ENCODE data around the gene RPL18A. TPM values are rescaled to one million over a fixed set of nuclear protein-coding genes. Genes with fewer than 3 reads are reported as not detected.

Gene RPL18A
- total RNA-seq, 4 donors from 2014 or later: 1,544 to 1,849 (median 1,738) TPM

DNA sequence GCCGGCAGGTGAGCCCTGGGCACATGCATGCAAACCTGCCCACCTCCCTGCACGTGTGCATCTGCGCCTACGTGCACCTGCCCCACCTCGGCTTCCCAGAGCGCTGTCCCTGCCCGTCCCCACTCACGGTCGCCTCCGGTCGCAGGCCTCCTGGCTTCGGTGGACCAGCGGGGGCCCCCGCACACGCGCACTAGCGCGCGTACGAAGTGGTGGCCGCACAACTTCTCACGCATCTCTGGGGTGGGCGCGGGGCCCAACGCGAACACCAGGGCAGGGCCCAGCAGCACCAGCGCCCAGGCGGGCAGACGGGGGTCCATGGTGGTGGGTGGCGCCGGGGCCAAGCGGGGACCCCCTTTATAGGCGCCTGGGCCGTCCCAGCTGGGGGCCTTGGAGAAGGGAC, 38.5 kb upstream of the RPL18A start, which contains the start of gene INSL3:
TSS of gene INSL3 (minus strand) at position 330 of the 400 bp plus-strand sequence. CDS start at position 317, 13 bp downstream.
- no peaks in the 10 kb centered on the region for H3K9me3 ChIP-seq
- no peak within 1 kb of the TSS for H3K4me3 ChIP-seq
- no peaks in the 10 kb centered on the region for H3K4me1 ChIP-seq
- H3K27me3 ChIP-seq: peaks cover 0 to 15% of the 10 kb centered on the region in 2 donors
- H3K27ac ChIP-seq: no peak within 1 kb of the TSS
- no peaks in the 10 kb centered on the region for H3K36me3 ChIP-seq
- TF ChIP-seq CTCF (IDR thresholded peaks at IDR 0.05) (no peak), POLR2A (IDR thresholded peaks at IDR 0.05) (no peak), EP300 (IDR thresholded peaks at IDR 0.05) (no peak)
- DNase-seq (ENCODE audit: low spot score in 2 of 2): no peak
- WGBS, 2 donors: 48 to 86% methylated on average over 33 to 34 of the region's 34 CpGs

GRCh38 chr19:17824339-17824738, 35.4 kb upstream of the RPL18A start:
- WGBS, 2 donors: 42 to 64% methylated on average over 8 of the region's 8 CpGs
- Histone ChIP-seq H3K4me3 (no peak overlapping the region), H3K9me3 (no peaks in the 10 kb centered on the region), H3K4me1 (no peaks in the 10 kb centered on the region), H3K27ac (no peak overlapping the region), H3K36me3 (no peaks in the 10 kb centered on the region), H3K27me3 (peaks cover 0 to 36% of the 10 kb centered on the region in 2 donors)
- no peak for DNase-seq (ENCODE audit: low spot score in 2 of 2)
- TF ChIP-seq CTCF (IDR thresholded peaks at IDR 0.05): no peak
- no peak for TF ChIP-seq POLR2A (IDR thresholded peaks at IDR 0.05)
- TF ChIP-seq EP300 (IDR thresholded peaks at IDR 0.05): no peak

DNA sequence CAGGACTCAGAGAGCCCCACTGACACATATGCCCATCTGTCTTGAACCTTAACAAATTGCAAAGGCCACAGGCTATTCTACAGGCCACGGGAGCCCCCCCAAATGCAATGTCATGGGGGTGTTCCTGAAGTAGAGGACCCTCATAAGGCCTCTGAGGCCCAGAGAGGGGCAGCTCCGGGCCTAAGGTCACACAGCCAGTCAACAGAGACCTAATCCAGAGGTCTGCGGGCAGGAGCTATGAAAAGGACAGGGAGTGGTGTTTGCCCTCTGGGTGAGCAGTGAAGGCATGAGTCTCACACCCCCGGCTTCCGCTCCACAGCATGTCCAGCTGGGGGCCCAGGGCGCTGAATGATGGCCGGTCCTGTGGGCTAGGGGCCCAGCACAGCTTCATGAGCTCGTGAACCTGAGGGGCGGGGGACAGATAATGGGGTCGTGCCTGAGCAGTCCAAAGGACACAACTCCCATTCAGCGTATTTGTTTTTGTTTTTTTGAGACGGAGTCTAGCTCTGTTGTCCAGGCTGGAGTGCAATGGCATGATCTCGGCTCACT, 33.1 kb upstream of the RPL18A start:
- no peak overlapping the region for H3K27ac ChIP-seq
- H3K4me1 ChIP-seq: peaks cover 0 to 15% (median 0%) of the 10 kb centered on the region in 4 donors
- peaks cover 0 to 2% (median 0%) of the 10 kb centered on the region in 3 donors for H3K36me3 ChIP-seq
- no peak for DNase-seq (ENCODE audit: low spot score in 2 of 2)
- H3K4me3 ChIP-seq: no peak overlapping the region
- peaks cover 0 to 53% of the 10 kb centered on the region in 2 donors for H3K27me3 ChIP-seq
- no peaks in the 10 kb centered on the region for H3K9me3 ChIP-seq
- no peak for TF ChIP-seq POLR2A (IDR thresholded peaks at IDR 0.05)
- WGBS, 2 donors: 75 to 81% methylated on average over 11 to 12 of the region's 13 CpGs

- Histone ChIP-seq H3K9me3 (no peaks in the 10 kb centered on the region), H3K27me3 (peaks cover 0 to 57% of the 10 kb centered on the region in 2 donors), H3K4me1 (peaks cover 0 to 16% (median 0%) of the 10 kb centered on the region in 4 donors), H3K36me3 (peaks cover 0 to 4% (median 0%) of the 10 kb centered on the region in 3 donors), H3K4me3 (no peak overlapping the region), H3K27ac (no peak overlapping the region)
- WGBS, 2 donors: 24 to 30% methylated on average over 28 to 29 of the region's 29 CpGs
- TF ChIP-seq CTCF (IDR thresholded peaks at IDR 0.05) (no peak), POLR2A (IDR thresholded peaks at IDR 0.05) (no peak), EP300 (IDR thresholded peaks at IDR 0.05) (no peak)
- DNase-seq (ENCODE audit: low spot score in 2 of 2): no peak
These were observed 29.7 kb upstream of the RPL18A start for GRCh38 chr19:17829855-17830566.

DNA sequence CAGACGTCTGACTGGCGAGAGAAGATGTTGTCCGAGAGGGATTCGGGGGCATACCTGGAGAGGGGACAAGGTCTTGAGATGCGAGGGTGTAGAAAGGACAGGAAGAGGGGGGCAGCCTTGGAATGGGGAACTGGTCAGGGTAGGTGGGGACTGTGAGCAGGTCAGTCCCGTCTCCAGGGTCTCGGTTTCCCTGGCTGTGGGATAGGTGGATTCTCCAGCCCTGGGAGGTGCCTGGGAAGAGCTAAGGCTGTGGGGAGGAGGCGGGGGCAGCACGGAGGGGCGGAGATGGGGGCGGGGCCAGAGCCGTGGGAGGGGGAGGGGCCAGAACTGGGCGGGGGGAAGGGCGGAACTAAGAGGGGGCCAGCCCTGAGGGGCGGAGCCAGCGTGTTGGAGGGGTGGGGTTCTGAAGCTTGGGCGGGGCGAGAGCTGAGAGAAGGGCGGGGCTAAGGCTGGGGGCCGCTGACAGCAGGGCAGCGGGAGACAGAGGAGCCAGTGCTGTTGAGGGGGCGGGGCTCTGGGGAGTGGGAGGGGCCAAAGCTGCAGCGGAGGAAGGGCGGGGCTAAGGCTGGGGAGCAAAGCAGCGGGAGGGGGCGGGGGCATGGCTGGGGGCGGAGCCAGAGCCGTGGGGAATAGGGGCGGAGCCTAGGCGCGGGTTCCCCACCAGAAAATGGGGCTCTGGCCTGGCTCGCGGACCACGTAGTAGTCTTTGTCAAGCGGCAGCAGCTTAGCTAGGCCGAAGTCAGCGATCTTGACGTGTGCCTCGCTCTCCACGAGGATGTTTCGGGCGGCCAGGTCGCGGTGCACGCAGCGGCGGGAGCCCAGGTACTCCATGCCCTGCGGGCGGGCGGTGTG, 28.9 kb upstream of the RPL18A start:
- Histone ChIP-seq H3K27ac (no peak overlapping the region), H3K27me3 (peaks cover 0 to 57% of the 10 kb centered on the region in 2 donors), H3K9me3 (no peaks in the 10 kb centered on the region), H3K4me1 (peaks cover 0 to 16% (median 0%) of the 10 kb centered on the region in 4 donors), H3K4me3 (peak overlapping the region in 1 of 4 donors; percentile 22), H3K36me3 (peaks cover 0 to 4% (median 0%) of the 10 kb centered on the region in 3 donors)
- WGBS, 2 donors: 27 to 33% methylated on average over 36 to 45 of the region's 50 CpGs
- TF ChIP-seq CTCF (IDR thresholded peaks at IDR 0.05) (no peak), POLR2A (IDR thresholded peaks at IDR 0.05) (no peak), EP300 (IDR thresholded peaks at IDR 0.05) (no peak)
- DNase-seq (ENCODE audit: low spot score in 2 of 2): peak; percentile 47 to 48
